ENCODE data around the gene AKT2. TPM values are rescaled to one million over a fixed set of nuclear protein-coding genes. Genes with fewer than 3 reads are reported as not detected.
"Not testable (repeated sequence)": the region's sequence is repeated elsewhere in the genome, so short reads cannot be mapped to it uniquely, and the experiment has no call there.

The AKT2 gene
- total RNA-seq, 1 experiment from 2014 or later = 223 TPM

DNA sequence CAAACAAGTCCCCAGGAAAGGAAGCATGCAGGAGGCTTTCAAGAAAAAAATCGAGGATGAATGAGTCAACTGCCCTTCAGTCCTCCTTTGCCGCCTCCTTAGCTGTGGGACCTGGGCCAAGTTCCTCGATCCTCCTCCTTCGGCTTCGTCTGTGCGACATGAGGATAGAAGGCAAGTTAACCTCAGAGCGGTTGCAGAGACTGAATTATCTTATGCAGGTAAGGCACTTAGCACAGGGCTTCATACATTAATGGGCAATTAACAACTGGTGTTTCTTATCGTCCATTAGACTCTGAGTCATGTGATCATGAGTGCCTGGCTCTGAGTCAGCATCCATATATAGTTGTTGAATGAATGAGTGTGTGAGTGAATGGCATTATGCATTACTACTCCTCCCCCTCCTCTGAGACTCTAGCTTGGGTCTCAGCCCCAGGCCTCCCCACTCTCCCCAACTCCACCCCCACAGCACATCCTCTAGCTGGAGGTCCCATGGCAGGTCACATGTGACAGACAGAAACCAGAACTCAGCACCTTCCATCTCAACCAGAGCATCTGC, 65.3 kb downstream of the AKT2 start:
- peak; percentile 86 for DNase-seq (ENCODE audit: low spot score)

GRCh38 chr19:40219029-40219428, 66.1 kb downstream of the AKT2 start:
- DNase-seq (ENCODE audit: low spot score) = not testable (repeated sequence)

DNA sequence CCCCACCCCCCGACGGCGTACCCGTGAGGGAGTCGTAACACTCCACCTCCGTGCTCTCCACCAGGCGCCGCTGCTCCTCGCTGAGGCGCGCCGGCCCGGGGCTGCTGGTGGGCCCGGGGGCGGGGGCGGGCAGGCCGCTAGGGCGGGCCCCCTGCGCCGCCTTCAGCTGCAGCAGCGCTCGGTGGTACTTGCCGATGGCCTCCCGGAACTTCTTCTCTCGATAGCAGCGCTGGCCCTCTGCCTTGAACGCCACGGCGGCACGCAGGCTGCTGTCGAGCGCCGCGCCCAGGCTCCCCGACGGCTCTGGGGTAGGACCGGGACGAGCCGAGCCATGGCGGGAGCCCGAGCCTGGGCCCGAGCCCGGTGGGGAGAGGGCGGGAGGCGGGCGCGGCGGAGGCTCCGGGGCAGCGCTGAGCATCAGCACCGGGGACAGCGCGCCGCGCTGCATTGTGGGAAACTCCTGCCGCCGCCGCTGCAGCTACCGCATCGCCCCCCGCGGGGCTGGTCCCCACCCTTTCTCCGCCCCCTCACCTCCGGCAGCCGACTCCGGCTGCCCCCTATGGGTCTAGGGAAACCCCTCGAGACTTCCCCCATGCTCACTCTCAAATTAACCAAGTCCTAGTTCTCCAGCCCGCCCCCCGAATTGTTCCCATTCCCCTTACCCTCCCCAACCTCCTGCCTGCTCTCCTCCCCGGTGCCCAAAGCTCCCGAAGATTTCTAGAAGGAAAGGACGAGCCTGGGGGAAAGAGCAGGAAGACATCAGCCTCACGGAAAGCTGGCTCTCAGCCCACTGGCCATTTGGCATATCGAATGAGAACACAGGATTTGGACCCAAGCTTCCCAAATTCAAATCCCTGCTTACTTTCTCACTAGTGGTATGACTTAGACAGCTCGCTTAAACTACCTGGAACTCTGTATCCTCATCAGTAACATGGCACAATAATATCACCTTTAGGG, 66.9 kb downstream of the AKT2 start, which contains the start of gene TTC9B:
TSS of gene TTC9B (minus strand) at position 451 of the 957 bp plus-strand sequence. CDS start at position 448, 3 bp downstream.
- no peak for DNase-seq (ENCODE audit: low spot score)

GRCh38 chr19:40217027-40217810, 67.9 kb downstream of the AKT2 start:
- peak; percentile 77 for DNase-seq (ENCODE audit: low spot score)

GRCh38 chr19:40216777-40217026, 68.4 kb downstream of the AKT2 start:
- no peak for DNase-seq (ENCODE audit: low spot score)

DNA sequence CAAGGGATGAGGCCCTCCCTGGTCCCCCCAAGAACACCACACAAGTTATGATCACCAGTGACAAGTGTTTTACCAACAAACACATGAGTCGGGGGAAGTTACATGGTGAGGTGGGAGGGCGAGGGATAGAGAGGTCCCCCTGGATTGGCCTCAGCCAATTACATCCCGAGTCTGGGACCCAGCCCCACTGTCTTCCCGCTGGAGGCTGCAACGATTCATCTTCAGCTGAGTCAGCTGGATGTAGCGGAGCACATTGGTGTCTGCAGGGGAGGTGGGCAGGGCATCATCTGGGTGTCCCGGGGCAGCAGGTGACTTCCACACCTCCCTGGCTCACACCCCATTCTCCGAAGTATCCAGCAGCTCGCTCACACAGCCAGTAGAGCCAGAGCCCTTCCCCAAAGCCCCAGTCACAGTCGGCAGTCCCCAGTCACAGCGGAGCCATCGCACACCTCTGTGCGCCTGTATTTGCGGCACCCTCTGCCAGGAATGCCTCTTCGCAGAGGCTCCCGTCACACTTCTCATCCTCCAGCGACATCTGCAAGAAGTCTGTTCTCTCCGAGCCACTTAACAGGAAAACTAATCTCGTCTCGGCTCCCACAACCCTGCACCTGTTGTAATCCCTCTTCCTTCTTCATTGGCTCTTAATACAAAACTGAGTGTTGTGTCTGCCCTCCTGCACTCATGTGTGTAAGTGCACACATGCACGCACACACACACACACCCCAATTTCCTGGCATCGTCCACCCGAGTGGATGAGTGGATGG, 69.0 kb downstream of the AKT2 start:
- DNase-seq (ENCODE audit: low spot score) = no peak

DNA sequence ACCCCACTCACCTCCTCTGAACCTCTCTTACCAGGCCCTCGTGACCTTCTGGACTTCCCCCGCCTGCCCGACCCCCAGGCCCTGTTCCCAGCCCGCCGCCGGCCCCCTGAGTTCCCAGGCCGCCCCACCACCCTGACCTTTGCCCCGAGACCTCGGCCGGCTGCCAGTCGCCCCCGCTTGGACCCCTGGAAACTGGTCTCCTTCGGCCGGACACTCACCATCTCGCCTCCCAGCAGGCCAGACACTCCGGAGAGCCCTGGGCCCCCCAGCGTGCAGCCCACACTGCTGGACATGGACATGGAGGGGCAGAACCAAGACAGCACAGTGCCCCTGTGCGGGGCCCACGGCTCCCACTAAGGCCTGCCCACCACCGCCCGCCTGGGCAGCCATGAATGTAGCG, 70.2 kb downstream of the AKT2 start:
- no peak for DNase-seq (ENCODE audit: low spot score)

- no peak for DNase-seq (ENCODE audit: low spot score)
Observed at GRCh38 chr19:40213882-40214570, 71.1 kb downstream of the AKT2 start.

DNA sequence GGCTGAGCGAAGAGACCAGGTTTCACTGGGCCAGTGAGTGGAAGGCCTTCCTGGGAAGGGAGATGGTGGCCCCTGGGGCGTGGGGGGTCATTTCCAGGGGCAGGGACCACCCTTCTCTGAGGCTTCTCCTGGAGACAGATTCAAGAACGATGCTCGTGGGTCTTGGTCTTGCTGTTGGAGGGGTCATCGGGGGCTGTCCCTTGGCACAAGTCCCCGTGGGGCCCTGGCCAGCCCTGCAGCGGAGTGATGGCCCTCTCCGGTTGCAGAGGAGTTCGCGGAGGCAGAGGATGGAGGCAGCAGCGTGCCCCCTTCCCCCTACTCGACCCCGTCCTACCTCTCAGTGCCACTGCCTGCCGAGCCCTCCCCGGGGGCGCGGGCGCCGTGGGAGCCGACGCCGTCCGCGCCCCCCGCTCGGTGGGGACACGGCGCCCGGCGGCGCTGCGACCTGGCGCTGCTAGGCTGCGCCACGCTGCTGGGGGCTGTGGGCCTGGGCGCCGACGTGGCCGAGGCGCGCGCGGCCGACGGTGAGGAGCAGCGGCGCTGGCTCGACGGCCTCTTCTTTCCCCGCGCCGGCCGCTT, 71.8 kb downstream of the AKT2 start:
- DNase-seq (ENCODE audit: low spot score) = no peak

- no peak for DNase-seq (ENCODE audit: low spot score)
Observed at GRCh38 chr19:40210889-40211288, 74.3 kb downstream of the AKT2 start.

- no peak for DNase-seq (ENCODE audit: low spot score)
Observed at GRCh38 chr19:40208602-40209001, 76.5 kb downstream of the AKT2 start.

DNA sequence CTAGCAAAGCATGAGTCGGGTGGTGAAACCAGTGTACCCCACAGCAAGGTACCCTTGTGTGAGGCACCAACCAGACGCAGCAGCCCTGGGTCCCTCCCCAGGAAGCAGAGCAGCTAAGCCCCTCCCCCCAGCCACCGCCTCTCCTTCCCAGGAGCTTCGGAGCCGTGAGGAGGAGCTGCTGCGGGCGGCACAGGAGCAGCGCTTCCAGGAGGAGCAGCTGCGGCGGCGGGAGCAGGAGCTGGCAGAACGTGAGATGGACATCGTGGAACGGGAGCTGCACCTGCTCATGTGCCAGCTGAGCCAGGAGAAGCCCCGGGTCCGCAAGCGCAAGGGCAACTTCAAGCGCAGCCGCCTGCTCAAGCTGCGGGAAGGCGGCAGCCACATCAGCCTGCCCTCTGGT, 79.4 kb downstream of the AKT2 start:
- DNase-seq (ENCODE audit: low spot score) = no peak

GRCh38 chr19:40204381-40204780, 80.8 kb downstream of the AKT2 start:
- DNase-seq (ENCODE audit: low spot score) = no peak

GRCh38 chr19:40200341-40201099, 84.6 kb downstream of the AKT2 start:
- DNase-seq (ENCODE audit: low spot score) = peak; percentile 47

DNA sequence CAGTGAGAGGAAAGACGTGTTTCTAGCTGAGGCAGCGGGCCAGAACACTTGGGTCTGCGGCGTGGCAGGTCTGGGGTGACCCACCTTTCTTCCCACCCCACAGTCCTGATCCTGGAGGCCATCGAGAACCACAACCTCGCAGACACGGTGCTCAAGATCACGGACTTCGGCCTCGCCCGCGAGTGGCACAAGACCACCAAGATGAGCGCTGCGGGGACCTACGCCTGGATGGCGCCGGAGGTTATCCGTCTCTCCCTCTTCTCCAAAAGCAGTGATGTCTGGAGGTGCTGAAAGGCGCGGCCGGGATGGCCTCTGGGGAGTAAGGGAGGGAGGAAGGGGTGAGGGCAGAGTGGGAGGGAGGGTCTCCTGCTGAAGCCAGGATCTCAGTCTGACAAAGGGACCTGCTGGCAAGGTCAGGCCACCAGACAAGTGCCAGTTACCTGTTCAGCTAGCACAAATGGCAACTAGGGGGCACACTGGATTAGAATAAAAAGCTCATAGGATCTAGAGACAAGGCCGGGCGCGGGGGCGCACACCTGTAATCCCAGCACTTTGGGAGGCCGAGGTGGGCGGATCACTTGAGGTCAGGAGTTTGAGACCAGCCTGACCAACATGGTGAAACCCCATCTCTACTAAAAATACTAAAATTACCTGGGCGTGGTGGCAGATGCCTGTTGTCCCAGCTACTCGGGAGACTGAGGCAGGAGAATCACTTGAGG, 86.7 kb downstream of the AKT2 start:
- DNase-seq (ENCODE audit: low spot score) = no peak

GRCh38 chr19:40193587-40193849, 91.6 kb downstream of the AKT2 start:
- no peak for DNase-seq (ENCODE audit: low spot score)

DNA sequence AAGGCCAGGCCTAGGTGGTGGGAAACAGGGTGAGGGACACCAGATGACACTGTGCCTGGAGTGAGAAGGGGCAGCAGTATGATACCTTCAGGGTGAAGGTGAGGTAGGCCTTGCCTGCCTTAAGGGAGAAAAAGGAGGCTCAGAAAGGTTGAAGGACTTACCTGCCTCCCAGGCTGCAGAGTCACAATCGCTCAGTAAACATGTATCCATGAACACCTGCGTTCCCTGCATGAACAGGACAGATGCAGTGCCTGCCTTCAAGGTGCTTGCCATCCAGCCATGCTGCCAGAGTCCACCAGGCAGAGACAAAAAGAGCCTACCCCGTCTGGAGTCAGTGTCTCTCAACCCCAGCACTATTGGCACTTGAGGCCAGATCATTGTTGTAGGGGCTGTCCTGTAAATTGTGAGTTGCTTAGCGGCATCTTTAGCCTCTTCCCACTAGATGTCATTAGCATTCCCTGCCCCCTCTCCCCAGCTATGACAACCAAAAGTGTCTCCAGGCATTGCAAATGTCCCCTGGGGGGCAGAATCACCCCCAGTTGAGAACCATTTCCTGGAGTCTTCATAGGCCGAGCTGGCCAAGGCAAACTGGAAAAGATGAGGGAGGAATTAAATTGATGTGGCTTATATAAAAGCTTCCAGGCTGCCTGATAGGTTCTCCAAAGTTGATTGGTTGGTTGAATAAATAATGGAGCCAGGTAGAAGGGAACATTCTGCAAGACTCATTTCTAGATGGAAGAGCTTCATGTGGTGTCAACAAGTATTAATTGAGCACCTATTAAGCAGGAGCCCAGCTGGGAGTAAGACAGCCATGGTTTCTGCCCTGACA, 92.2 kb downstream of the AKT2 start:
- no peak for DNase-seq (ENCODE audit: low spot score)

- no peak for DNase-seq (ENCODE audit: low spot score)
Observed at GRCh38 chr19:40191836-40192646, 93.1 kb downstream of the AKT2 start.
